ENCODE data around the gene BCL2. TPM values are rescaled to one million over a fixed set of nuclear protein-coding genes. Genes with fewer than 3 reads are reported as not detected.

BCL2 gene
- total RNA-seq, 1 donor from 2014 or later: 39.1 TPM

DNA sequence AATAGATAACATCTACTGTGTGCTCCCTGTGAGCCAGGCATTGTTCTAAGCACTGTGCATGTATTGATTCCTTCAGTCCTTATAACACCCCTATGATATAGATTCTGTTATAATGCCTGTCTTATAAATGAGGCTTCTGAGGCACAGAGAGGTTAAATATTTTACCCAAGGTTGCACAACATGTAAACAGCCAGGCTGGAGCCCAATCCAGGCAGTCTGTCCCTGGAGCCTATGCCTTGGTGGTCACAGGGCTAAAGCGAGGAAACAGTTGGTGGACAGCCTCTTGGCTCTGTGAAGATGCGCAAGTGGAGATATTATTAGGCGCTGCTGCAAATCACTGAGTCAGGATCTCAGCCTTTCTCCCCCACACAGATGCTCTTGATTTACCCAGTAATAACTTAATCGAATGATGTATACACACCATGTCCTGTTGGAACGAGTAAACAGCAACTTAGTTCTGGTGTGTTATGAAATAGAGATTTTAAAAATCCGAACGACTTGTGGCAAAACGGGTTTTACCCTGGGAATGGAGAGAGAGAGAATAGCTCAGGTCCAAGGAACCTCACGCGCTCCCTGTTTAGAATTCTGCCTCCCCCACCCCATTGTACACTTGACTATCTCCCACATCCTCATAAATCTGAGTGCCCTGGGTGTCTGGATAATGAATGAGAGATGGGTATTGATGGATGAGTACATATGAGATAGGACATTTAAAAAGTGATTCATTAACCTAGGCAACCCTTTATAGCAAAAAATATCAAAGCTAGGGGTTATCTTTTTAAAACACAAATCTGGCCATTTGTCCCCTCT lies 231.9 kb downstream of the BCL2 start:
- Histone ChIP-seq H3K9ac (ENCODE audit: low read depth in 1 of 3, low read length in 3 of 3) (no peak overlapping the region), H3K4me1 (ENCODE audit: control insufficient read depth in 3 of 3, insufficient read depth in 3 of 3, low read length in 3 of 3) (no peaks in the 10 kb centered on the region), H3K9me3 (ENCODE audit: control insufficient read depth in 3 of 3, low read length in 3 of 3) (peaks cover 0 to 2% (median 0%) of the 10 kb centered on the region in 3 donors), H3K36me3 (ENCODE audit: control insufficient read depth in 3 of 3, insufficient read depth in 3 of 3, low read length in 3 of 3) (no peaks in the 10 kb centered on the region), H3K4me3 (ENCODE audit: low read length in 3 of 3) (no peak overlapping the region), H3K27me3 (ENCODE audit: control insufficient read depth in 3 of 3, insufficient read depth in 3 of 3, low read length in 3 of 3) (peaks cover 0 to 11% (median 2%) of the 10 kb centered on the region in 3 donors), H3K27ac (ENCODE audit: low read depth, low read length) (no peak overlapping the region)

DNA sequence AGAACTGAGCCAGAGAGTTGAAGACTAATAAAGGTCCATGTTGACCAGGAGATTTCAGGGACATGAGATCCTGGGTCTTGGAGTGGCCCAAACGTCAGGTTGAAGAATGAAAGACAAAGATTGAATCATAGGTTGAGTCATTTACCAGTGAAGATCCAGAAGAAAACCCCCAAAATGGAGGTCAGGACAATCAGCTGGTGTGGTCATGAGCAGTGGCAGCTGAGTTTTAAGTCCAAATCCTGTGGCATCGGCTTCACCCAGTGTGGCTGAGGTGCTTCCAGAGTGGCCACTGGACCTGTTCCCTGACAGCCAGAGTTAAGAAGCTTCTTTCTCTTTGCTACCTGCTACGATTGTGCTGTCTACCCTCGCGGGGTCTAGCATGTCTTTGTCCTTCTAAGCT lies 234.0 kb downstream of the BCL2 start:
- no peaks in the 10 kb centered on the region for H3K9me3 ChIP-seq (ENCODE audit: control insufficient read depth in 3 of 3, low read length in 3 of 3)
- no peak overlapping the region for H3K4me3 ChIP-seq (ENCODE audit: low read length in 3 of 3)
- no peaks in the 10 kb centered on the region for H3K36me3 ChIP-seq (ENCODE audit: control insufficient read depth in 3 of 3, insufficient read depth in 3 of 3, low read length in 3 of 3)
- H3K9ac ChIP-seq (ENCODE audit: low read depth in 1 of 3, low read length in 3 of 3): no peak overlapping the region
- no peaks in the 10 kb centered on the region for H3K4me1 ChIP-seq (ENCODE audit: control insufficient read depth in 3 of 3, insufficient read depth in 3 of 3, low read length in 3 of 3)
- H3K27me3 ChIP-seq (ENCODE audit: control insufficient read depth in 3 of 3, insufficient read depth in 3 of 3, low read length in 3 of 3): peaks cover 0 to 2% (median 0%) of the 10 kb centered on the region in 3 donors
- no peak overlapping the region for H3K27ac ChIP-seq (ENCODE audit: low read depth, low read length)

DNA sequence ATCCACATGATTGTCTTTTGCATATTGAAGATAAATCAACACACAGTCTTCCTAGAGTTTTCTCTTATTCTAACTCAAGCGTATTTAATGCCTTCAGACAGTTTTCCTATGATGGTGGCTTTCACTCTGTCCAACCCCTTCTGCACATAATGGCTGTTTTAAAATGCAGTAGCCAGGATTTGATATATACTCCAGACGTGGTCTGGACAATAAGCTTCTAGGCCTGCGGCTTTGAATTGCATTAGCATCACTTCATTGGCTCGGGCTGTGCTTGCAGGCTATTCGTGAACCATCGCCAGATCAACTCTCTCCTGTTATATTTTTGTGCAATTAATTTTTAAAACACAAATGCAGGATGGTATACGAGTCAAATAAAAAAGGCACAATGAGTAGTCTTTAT lies 235.3 kb downstream of the BCL2 start:
- H3K27ac ChIP-seq (ENCODE audit: low read depth, low read length): no peak overlapping the region
- H3K4me1 ChIP-seq (ENCODE audit: control insufficient read depth in 3 of 3, insufficient read depth in 3 of 3, low read length in 3 of 3): no peaks in the 10 kb centered on the region
- H3K4me3 ChIP-seq (ENCODE audit: low read length in 3 of 3): no peak overlapping the region
- H3K9ac ChIP-seq (ENCODE audit: low read depth in 1 of 3, low read length in 3 of 3): no peak overlapping the region
- H3K9me3 ChIP-seq (ENCODE audit: control insufficient read depth in 3 of 3, low read length in 3 of 3): no peaks in the 10 kb centered on the region
- no peaks in the 10 kb centered on the region for H3K36me3 ChIP-seq (ENCODE audit: control insufficient read depth in 3 of 3, insufficient read depth in 3 of 3, low read length in 3 of 3)
- peaks cover 0 to 2% (median 0%) of the 10 kb centered on the region in 3 donors for H3K27me3 ChIP-seq (ENCODE audit: control insufficient read depth in 3 of 3, insufficient read depth in 3 of 3, low read length in 3 of 3)

DNA sequence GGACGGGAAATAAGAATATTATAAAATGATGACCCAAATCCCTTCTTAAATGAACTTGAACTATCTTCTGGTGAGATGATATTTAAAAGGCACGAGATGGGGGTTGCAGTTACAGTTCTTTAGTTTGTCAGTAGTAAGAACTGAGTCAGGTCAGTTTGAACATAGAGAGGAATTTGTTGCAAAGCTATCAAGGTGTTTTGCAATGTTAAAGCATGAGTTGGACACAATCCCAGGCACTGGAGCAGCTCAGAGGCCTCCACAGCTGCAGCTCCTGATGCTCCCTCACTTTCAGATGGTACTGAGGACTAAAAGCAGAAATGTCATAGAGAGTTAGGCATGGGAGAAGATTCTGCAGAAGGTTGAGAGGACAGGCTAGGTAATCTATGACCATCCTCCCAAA lies 236.0 kb downstream of the BCL2 start:
- Histone ChIP-seq H3K27me3 (ENCODE audit: control insufficient read depth in 3 of 3, insufficient read depth in 3 of 3, low read length in 3 of 3) (no peaks in the 10 kb centered on the region), H3K4me1 (ENCODE audit: control insufficient read depth in 3 of 3, insufficient read depth in 3 of 3, low read length in 3 of 3) (no peaks in the 10 kb centered on the region), H3K4me3 (ENCODE audit: low read length in 3 of 3) (no peak overlapping the region), H3K27ac (ENCODE audit: low read depth, low read length) (no peak overlapping the region), H3K9ac (ENCODE audit: low read depth in 1 of 3, low read length in 3 of 3) (no peak overlapping the region), H3K36me3 (ENCODE audit: control insufficient read depth in 3 of 3, insufficient read depth in 3 of 3, low read length in 3 of 3) (no peaks in the 10 kb centered on the region), H3K9me3 (ENCODE audit: control insufficient read depth in 3 of 3, low read length in 3 of 3) (no peaks in the 10 kb centered on the region)

DNA sequence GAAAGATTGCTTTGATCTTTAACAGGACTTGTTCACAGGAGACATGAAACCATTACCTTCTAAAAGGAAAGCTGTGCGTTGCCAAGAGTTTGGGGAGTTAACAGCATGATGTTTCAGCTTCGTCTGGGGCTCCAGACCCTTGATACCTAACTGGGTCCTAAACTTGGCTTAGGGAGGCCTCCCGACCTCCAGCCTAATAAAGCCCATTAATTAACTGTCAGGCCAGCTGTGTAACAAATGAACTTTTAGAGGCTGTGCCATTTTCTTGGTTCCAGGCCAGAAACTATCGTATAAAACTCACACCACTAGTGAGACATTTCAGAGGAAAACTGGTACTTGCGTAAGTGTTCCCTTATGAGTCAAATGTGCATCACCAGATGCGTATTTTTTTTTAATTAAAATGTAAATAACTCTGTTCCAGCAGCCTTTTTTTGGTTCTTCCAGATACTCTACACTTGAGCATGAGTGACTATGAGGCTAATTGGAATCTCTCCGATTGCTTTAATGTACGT lies 236.5 kb downstream of the BCL2 start:
- H3K4me3 ChIP-seq (ENCODE audit: low read length in 3 of 3): no peak overlapping the region
- H3K36me3 ChIP-seq (ENCODE audit: control insufficient read depth in 3 of 3, insufficient read depth in 3 of 3, low read length in 3 of 3): no peaks in the 10 kb centered on the region
- no peaks in the 10 kb centered on the region for H3K9me3 ChIP-seq (ENCODE audit: control insufficient read depth in 3 of 3, low read length in 3 of 3)
- no peak overlapping the region for H3K9ac ChIP-seq (ENCODE audit: low read depth in 1 of 3, low read length in 3 of 3)
- H3K4me1 ChIP-seq (ENCODE audit: control insufficient read depth in 3 of 3, insufficient read depth in 3 of 3, low read length in 3 of 3): no peaks in the 10 kb centered on the region
- no peak overlapping the region for H3K27ac ChIP-seq (ENCODE audit: low read depth, low read length)
- no peaks in the 10 kb centered on the region for H3K27me3 ChIP-seq (ENCODE audit: control insufficient read depth in 3 of 3, insufficient read depth in 3 of 3, low read length in 3 of 3)

DNA sequence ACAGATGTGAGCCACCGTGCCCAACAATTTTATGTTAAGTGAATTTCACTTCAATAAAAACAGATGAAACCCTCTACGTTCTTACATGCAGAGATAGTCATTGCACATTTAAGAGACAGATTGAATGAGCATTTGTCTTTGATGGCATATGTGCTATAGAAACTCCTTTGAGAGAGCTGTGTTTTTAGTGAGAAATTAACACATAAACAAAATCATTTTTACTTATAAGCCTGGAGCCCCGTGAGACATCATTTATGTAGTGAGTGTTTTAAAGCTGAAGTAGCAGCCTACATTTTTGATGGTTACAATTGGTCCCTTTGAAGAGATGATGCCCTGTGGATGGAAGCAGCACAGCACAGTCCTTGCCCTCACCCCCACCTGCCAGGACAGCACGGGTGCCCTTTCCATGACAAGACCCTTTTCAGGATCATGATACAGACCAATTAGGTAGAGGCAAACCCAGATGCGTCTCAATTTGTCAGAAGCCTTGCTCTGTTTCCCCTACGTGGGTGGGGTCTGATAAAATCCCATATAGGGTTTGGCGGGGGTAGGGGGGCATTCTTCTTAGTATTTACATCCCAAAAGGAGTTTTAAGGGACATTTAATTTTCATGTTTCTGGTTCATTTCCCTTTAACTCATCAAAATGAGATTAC lies 237.1 kb downstream of the BCL2 start:
- Histone ChIP-seq H3K4me1 (ENCODE audit: control insufficient read depth in 3 of 3, insufficient read depth in 3 of 3, low read length in 3 of 3) (no peaks in the 10 kb centered on the region), H3K27me3 (ENCODE audit: control insufficient read depth in 3 of 3, insufficient read depth in 3 of 3, low read length in 3 of 3) (no peaks in the 10 kb centered on the region), H3K9ac (ENCODE audit: low read depth in 1 of 3, low read length in 3 of 3) (no peak overlapping the region), H3K36me3 (ENCODE audit: control insufficient read depth in 3 of 3, insufficient read depth in 3 of 3, low read length in 3 of 3) (no peaks in the 10 kb centered on the region), H3K9me3 (ENCODE audit: control insufficient read depth in 3 of 3, low read length in 3 of 3) (no peaks in the 10 kb centered on the region), H3K27ac (ENCODE audit: low read depth, low read length) (no peak overlapping the region), H3K4me3 (ENCODE audit: low read length in 3 of 3) (no peak overlapping the region)

DNA sequence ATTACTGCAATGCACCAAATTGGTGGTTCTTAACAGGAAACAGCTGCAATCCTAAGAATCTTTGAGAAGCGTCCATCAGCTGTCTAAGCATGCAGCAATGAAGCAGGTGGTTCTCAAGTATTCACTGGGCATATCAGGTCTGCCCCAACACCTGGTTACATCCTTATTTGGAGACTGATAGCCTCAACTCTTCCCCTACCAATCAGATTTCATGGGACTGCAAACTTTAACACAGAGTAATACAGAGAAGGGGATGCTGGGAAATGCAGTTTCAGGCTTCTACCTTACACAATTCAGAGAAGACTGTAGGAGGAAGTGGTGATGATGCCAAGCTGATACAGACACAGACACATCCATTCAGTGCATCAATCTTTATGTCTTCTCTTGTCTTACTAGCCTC lies 240.5 kb downstream of the BCL2 start:
- no peak overlapping the region for H3K4me3 ChIP-seq (ENCODE audit: low read length in 3 of 3)

DNA sequence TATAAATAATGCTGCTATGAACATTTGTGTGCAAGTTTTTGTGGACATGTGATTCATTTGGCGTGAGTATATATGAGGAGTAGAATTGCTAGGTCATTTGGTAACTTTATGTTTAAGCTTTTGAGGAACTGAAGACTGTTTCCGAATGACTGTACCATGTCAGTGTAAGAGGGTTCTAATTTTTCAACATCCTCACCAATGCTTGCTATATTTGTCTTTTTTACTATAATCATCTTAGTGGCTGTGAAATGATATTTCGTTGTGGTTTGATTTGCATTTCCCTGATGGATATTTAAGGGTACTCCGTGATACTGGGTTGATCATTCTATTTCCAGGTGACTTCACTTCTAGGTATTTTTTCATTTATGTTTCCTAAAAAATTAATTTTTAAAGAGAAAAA lies 241.1 kb downstream of the BCL2 start:
- Histone ChIP-seq H3K27me3 (ENCODE audit: control insufficient read depth in 3 of 3, insufficient read depth in 3 of 3, low read length in 3 of 3) (no peaks in the 10 kb centered on the region), H3K4me3 (ENCODE audit: low read length in 3 of 3) (no peak overlapping the region), H3K4me1 (ENCODE audit: control insufficient read depth in 3 of 3, insufficient read depth in 3 of 3, low read length in 3 of 3) (no peaks in the 10 kb centered on the region), H3K27ac (ENCODE audit: low read depth, low read length) (no peak overlapping the region), H3K9me3 (ENCODE audit: control insufficient read depth in 3 of 3, low read length in 3 of 3) (no peaks in the 10 kb centered on the region), H3K9ac (ENCODE audit: low read depth in 1 of 3, low read length in 3 of 3) (no peak overlapping the region), H3K36me3 (ENCODE audit: control insufficient read depth in 3 of 3, insufficient read depth in 3 of 3, low read length in 3 of 3) (no peaks in the 10 kb centered on the region)

More for the DNA sequence above, 240.5 kb downstream of the BCL2 start:
- no peaks in the 10 kb centered on the region for H3K27me3 ChIP-seq (ENCODE audit: control insufficient read depth in 3 of 3, insufficient read depth in 3 of 3, low read length in 3 of 3)
- H3K4me1 ChIP-seq (ENCODE audit: control insufficient read depth in 3 of 3, insufficient read depth in 3 of 3, low read length in 3 of 3): no peaks in the 10 kb centered on the region
- H3K27ac ChIP-seq (ENCODE audit: low read depth, low read length): no peak overlapping the region
- no peak overlapping the region for H3K9ac ChIP-seq (ENCODE audit: low read depth in 1 of 3, low read length in 3 of 3)
- no peaks in the 10 kb centered on the region for H3K36me3 ChIP-seq (ENCODE audit: control insufficient read depth in 3 of 3, insufficient read depth in 3 of 3, low read length in 3 of 3)
- H3K9me3 ChIP-seq (ENCODE audit: control insufficient read depth in 3 of 3, low read length in 3 of 3): no peaks in the 10 kb centered on the region

DNA sequence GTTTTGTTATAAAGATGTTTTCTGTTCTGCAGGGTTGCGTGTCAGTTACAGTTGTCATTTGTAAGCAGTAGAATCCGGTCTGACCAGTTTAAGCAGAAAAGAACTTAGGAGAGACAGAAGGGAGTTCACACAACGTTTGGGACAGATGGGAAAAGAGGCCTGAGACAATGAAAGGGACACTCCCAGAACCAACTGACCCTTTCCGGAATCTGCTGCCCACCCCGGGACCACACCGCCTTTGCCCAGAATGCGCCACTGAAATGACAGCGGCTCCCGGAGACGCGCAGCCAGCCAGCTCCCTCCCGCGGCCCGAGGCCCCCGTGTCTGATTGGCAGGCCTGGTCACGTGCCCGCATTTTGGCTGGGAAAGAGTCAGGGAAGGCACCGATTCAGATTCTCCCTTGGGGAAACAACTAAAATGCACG lies 244.6 kb downstream of the BCL2 start:
- Histone ChIP-seq H3K27me3 (ENCODE audit: control insufficient read depth in 3 of 3, insufficient read depth in 3 of 3, low read length in 3 of 3) (no peaks in the 10 kb centered on the region), H3K4me3 (ENCODE audit: low read length in 3 of 3) (peak overlapping the region; percentile 61 to 83 (median 81)), H3K27ac (ENCODE audit: low read depth, low read length) (peak overlapping the region; percentile 57), H3K4me1 (ENCODE audit: control insufficient read depth in 3 of 3, insufficient read depth in 3 of 3, low read length in 3 of 3) (no peaks in the 10 kb centered on the region), H3K9me3 (ENCODE audit: control insufficient read depth in 3 of 3, low read length in 3 of 3) (no peaks in the 10 kb centered on the region), H3K36me3 (ENCODE audit: control insufficient read depth in 3 of 3, insufficient read depth in 3 of 3, low read length in 3 of 3) (no peaks in the 10 kb centered on the region), H3K9ac (ENCODE audit: low read depth in 1 of 3, low read length in 3 of 3) (peak overlapping the region; percentile 62 to 82 (median 82))

DNA sequence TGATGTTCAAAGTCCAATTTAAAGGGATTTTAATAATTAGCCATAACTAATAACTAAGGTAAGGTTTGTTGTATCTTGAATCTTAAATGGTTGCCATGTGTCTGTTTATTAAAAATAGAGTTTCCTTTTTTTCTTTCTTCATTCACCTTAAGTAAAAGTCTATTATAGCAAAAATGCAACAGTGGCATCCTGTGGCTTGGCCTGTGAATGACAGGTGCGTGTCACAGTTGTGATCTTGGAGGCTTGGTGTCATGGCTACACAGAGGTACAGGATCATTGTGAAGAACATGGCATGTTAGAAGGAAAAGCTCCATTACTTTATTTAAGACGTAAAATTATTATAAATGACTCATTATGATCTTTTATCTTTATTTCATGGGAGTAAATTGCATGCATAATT lies 246.1 kb downstream of the BCL2 start:
- H3K9me3 ChIP-seq (ENCODE audit: control insufficient read depth in 3 of 3, low read length in 3 of 3): no peaks in the 10 kb centered on the region
- no peaks in the 10 kb centered on the region for H3K36me3 ChIP-seq (ENCODE audit: control insufficient read depth in 3 of 3, insufficient read depth in 3 of 3, low read length in 3 of 3)
- H3K27me3 ChIP-seq (ENCODE audit: control insufficient read depth in 3 of 3, insufficient read depth in 3 of 3, low read length in 3 of 3): no peaks in the 10 kb centered on the region
- no peak overlapping the region for H3K9ac ChIP-seq (ENCODE audit: low read depth in 1 of 3, low read length in 3 of 3)
- H3K27ac ChIP-seq (ENCODE audit: low read depth, low read length): no peak overlapping the region
- H3K4me3 ChIP-seq (ENCODE audit: low read length in 3 of 3): no peak overlapping the region
- no peaks in the 10 kb centered on the region for H3K4me1 ChIP-seq (ENCODE audit: control insufficient read depth in 3 of 3, insufficient read depth in 3 of 3, low read length in 3 of 3)

All from skeletal muscle tissue (tissue), 4 donors.